CD4-positive, alpha-beta T cell treated with Interleukin-2 at 100 ng/mL for 4 hours (primary cell): Measurements from ENCODE around the gene MOB2.

Experiments used
- DNase-seq: peaks from one replicate; pipeline ENCODE4 v3.0.0-alpha.2; 2020; ENCODE audit warnings: low spot score

Gene MOB2

DNA sequence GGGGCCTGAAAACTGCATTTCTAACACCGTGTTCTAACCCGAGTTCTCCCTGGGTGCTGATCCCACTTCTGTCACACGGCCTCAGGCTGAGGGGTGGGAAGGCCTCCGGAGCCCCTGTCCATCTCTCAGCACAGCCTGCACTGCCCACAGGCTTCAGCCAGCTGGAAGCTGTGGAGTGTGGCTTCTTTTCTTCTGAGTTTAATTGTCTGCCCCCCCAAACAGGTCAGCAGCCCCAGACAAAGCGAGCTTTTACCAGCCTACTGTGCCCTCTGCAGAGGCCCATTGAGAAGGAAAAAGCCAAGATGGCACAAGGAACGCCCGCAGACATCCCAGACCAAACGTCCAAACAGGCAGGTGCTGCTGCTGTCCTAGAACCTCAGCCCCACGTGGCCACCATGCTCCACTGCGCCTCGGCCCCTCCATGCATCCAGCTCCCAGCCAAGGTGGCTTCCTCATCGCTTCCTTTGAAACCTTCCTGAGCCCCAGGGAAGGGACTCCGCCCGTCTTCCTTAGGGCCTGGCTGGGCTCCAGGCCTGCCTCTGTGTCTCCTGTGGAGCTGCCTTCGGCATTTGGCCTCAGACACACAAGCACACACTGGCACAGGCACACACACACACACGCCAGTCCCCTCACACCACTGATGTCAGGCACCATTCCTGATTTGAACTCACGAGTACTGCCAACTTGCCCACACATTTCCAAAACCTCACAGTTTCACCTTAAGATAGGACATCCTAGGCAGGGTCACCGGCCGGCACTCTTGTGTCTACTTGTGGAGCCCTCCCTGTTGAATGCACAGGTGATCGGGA lies 1.7 kb downstream of the MOB2 start:
- DNase-seq, result no peak

- DNase-seq, result no peak
These were observed 2.4 kb downstream of the MOB2 start for GRCh38 chr11:1484061-1484671.

DNA sequence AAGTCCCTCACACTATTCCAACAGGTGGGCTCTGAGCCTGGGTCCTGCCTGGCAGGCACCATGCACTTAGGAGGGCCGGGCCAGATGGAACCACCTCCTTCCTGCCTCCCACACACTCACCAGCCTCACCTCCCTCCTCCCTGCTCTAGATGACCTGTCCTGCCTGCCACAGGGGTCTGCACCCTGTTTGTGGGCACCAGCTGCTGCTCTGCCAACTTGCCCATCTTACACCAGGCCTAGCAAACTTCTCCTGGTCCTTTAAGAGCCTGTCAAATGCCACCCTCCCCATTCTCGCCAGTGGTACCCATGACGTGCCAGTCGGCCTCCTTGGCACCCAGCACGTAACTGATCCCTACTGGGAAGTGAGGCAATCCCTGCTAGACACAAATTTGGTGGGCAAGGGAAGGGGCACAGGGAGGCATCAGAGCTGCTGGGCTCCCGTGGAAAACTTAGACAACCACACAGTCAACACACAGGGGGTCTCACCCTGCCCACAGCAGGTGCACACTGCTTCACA lies 3.1 kb downstream of the MOB2 start:
- DNase-seq, result no peak

DNA sequence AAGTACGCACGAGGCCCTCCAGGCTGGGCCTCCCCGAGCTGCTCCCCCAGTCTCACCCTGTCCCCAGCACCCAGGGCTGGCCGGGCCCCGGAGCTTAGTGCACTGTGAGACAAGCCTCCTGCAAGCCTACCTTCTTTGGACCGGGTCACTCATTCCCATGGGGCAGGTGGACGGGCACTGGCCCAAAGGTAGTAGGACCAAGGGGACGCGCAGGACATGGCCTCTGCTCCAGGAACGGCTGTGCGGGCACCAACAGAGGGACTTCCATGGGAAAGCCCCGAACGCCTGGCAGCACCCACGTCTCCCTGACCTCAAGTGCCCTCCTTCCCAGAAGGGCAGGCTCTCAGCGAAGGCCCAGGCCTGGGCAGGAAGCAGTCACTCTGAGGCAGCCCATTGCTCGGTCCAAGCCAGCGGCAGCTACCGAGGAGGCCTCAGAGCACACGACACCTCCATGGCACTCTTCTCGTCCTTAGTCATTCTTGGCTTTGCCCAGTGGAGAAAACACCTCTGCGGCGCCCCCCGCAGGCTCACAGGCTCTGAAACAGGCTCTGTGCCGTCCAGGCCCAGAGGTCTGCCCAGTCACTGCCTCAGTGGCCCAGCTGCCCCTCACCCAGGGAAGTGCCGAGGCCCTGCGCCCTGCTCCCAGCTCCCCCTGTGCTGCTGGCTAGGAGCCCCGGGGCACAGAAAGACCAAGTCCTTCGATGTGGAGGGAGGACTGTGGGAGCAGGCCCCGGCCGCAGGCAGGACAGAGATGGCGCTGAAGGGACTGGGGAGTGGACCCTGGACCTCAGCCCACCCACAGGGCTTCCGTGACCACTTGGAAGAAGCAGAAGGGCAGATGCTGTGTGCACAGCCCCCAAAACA lies 3.8 kb downstream of the MOB2 start:
- no peak for DNase-seq

DNA sequence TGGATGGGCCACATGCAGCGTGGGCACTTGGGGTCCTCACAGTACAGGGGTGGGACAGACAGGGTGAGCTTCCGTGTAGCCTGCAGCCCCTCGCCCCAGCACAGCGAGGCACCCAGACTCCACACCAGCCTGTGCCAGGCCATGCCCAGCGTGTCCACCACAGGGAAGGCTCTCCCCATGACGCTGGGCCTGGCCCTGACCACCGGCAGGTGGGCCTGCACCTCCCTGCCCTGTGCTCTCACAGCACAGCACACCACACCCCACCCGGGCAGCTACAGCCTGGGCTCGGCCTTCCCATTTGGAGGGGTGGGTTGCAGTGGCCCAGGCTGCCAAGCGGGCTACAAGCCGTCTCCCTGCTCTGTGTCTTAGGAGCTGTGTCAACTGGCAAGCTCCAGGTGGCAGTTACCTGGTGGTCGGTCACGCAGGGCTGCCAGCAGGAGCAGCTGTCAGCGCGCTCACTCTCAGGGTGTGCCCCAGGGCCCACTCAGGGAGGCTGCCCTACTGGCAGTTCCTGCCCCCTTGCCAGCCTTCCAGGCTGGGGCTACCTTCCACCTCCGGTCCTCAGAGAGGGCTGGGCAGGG lies 4.6 kb downstream of the MOB2 start:
- DNase-seq, result no peak

- no peak for DNase-seq
These were observed 5.1 kb downstream of the MOB2 start for GRCh38 chr11:1481483-1481825.

GRCh38 chr11:1480555-1481482 lies 5.8 kb downstream of the MOB2 start:
- no peak for DNase-seq

DNA sequence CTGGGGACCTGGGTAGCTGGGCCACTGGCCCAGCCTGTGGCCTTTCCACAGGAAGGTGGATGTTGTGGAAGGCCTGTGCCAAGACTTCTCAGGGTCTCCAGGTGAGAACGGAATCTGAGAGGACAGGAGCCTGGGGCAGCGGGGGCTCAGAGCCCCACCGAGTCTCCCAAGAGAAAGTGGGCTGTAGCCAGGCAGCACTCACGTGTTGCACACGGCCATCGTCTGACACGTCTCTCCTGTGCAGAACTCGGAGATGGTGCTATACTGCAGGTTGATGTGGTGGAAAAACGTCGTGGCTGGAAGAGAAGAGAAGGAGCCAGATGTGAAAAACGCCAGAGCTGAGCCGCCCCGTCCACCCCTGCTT lies 6.4 kb downstream of the MOB2 start:
- DNase-seq, result no peak

DNA sequence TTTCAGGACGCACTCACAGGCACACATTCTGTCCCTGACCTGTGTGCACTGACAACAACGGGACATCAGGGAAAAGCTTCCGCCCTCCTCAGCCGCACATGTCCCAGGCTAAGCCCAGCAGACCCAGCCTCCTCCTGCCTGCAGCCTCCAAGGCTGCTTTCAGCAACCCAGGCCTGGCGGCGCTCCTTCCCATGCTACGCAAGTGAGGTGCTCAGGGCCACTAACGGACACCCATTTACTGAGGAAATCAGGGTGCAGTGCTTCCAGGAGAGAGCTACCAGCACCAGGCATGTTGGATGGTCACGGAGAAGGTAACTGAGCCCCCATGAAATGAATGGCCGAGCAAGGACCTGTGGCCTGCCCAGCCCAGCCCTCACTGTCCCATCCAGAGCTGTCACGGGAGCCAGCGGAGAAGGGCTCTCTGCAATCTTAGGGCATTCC lies 6.9 kb downstream of the MOB2 start:
- no peak for DNase-seq

GRCh38 chr11:1479006-1479677 lies 7.4 kb downstream of the MOB2 start:
- no peak for DNase-seq

DNA sequence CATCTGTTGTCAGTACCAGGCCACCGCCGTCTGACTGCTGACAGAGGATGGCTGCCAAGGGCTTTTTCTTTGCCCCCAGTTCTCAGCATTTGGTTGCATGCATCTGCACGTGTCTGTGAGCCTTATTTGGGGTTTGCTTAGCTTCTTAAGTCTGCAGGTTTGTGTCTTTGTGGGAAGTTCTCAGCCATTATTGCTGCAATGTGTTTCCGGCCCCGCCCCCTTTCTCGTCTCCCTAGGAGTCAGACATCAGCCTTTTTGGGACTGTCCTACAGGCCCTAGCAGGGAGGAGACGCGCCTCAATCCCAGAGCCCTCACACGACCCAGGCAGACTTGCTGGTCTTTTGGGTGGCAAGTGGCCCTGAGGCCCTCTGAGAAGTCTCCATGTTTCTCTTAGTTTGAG lies 8.0 kb downstream of the MOB2 start:
- DNase-seq, result no peak

GRCh38 chr11:1478011-1478410 lies 8.6 kb downstream of the MOB2 start:
- no peak for DNase-seq

GRCh38 chr11:1476940-1477736 lies 9.4 kb downstream of the MOB2 start:
- DNase-seq, result no peak

- no peak for DNase-seq
These were observed 10.7 kb downstream of the MOB2 start for GRCh38 chr11:1475841-1476240.

GRCh38 chr11:1473786-1474185 lies 12.8 kb downstream of the MOB2 start:
- no peak for DNase-seq

DNA sequence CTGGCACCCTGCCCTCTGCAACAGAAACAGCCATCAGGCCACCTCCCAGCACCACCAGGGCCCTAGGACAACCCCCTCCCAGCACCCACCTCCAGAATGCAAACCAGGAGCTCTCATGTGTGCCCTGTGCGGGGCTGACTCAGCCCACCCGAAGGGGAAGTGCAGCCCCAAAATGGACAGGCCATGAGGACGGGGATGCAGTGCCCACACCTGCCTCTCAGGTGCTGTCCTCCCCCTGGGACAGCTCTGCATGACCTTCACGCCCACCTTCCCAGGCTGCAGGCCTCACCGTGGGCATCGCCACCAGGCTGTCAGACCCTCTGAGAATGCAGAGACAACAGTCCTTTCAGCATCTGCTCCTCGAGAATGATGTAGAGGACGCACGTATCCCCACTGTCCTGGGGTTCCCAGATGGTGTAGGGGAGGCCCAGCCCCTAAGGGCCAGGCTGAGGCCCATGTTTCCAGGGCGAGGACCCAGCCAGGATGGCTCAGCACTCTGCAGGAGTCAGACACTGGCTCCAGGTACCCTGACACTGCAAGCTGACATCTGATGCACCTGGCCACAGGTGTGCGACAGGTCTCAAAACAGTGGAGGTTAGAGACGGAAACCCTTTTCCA lies 13.5 kb downstream of the MOB2 start:
- DNase-seq, result no peak

- DNase-seq, result no peak
These were observed 14.2 kb downstream of the MOB2 start for GRCh38 chr11:1472180-1473005.

DNA sequence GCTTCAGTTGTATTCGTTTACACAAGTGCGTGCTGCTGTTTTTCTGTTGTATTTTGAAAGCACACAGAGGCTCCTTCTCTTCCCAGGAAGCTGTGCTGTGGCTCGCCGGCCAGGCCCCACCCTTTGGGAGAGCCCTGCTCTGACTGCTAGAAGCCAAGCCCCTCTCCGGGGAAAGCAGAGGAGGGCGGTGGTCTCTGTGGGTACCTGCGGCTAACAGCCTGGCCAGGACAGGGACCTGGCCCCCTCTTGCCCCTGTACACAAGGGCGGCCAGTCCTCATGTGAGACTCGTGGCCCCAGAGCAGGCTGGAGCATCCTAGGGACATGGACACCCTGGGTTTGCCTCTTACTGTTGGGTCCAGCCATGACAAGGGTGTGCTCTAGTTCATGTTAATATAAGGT lies 14.8 kb downstream of the MOB2 start:
- DNase-seq, result no peak
